GM23338 (cell line): ENCODE results near the gene PGLYRP2. TPM values are rescaled to one million over a fixed set of nuclear protein-coding genes. Genes with fewer than 3 reads are reported as not detected.

Source experiments
- ATAC-seq: fragments of 200-7000 bp; cut with Tn5 transposase; 3 replicates; pipeline ENCODE4 v1.9.1; 2020
- DNase-seq: peaks from one replicate; pipeline ENCODE4 v3.0.0-alpha.2; 2015; ENCODE audit warnings: low spot score
- H2AFZ ChIP-seq: fragments of 200-600 bp; sonication (generic); 2 replicates; pipeline ENCODE4 v1.8.0; 2016; ENCODE audit warnings: antibody characterized with exemption, mild to moderate bottlenecking, moderate library complexity
- H3F3A ChIP-seq: fragments of 200-600 bp; sonication (generic); replicated peaks from 2 replicates; pipeline ENCODE4 v1.8.0; 2017; ENCODE audit warnings: antibody characterized with exemption, mixed run types, low read depth
- H3K27ac ChIP-seq: fragments of 200-600 bp; sonication (generic); 2 replicates; pipeline ENCODE4 v1.6.1; 2016; ENCODE audit warnings: low read depth
- H3K27me3 ChIP-seq: fragments of 200-600 bp; sonication (generic); 2 replicates; pipeline ENCODE4 v1.8.0; 2016; ENCODE audit warnings: mild to moderate bottlenecking, mixed run types, moderate library complexity; ENCODE audit not compliant: insufficient read depth
- H3K36me3 ChIP-seq: fragments of 200-600 bp; sonication (generic); 2 replicates; pipeline ENCODE4 v1.8.0; 2016; ENCODE audit warnings: mild to moderate bottlenecking; ENCODE audit not compliant: insufficient read depth
- H3K4me1 ChIP-seq: fragments of 200-600 bp; sonication (generic); 2 replicates; pipeline ENCODE4 v1.8.0; 2016; ENCODE audit warnings: mild to moderate bottlenecking, moderate library complexity; ENCODE audit not compliant: insufficient read depth
- H3K4me2 ChIP-seq: fragments of 200-600 bp; sonication (generic); 2 replicates; pipeline ENCODE4 v1.7.1; 2017; ENCODE audit warnings: mixed run types
- H3K4me3 ChIP-seq: fragments of 200-600 bp; sonication (generic); 2 replicates; pipeline ENCODE4 v1.6.1; 2016; ENCODE audit warnings: mixed run types
- H3K79me2 ChIP-seq: fragments of 200-600 bp; sonication (generic); replicated peaks from 2 replicates; pipeline ENCODE4 v1.8.0; 2017; ENCODE audit warnings: mild to moderate bottlenecking; ENCODE audit not compliant: insufficient read depth
- H3K9me2 ChIP-seq: fragments of 200-600 bp; sonication (generic); 2 replicates; pipeline ENCODE4 v1.8.0; 2017; ENCODE audit not compliant: insufficient read depth
- H4K20me1 ChIP-seq: fragments of 200-600 bp; sonication (generic); replicated peaks from 2 replicates; pipeline ENCODE4 v1.8.0; 2017; ENCODE audit warnings: mild to moderate bottlenecking; ENCODE audit not compliant: insufficient read depth
- H3K27ac Mint-ChIP-seq: 2 replicates; pipeline ENCODE4 v1.8.0; 2020; ENCODE audit warnings: inconsistent platforms, mild to moderate bottlenecking, moderate library complexity, mixed read lengths
- H3K27me3 Mint-ChIP-seq: 3 replicates; pipeline ENCODE4 v1.8.0; 2022; ENCODE audit warnings: low read depth, mild to moderate bottlenecking, moderate library complexity, mixed read lengths, inconsistent platforms; ENCODE audit not compliant: insufficient read depth, poor library complexity
- H3K36me3 Mint-ChIP-seq: 3 replicates; pipeline ENCODE4 v1.8.0; 2021; ENCODE audit warnings: low read depth, mild to moderate bottlenecking, inconsistent platforms, moderate library complexity, mixed read lengths
- H3K4me1 Mint-ChIP-seq: 3 replicates; pipeline ENCODE4 v1.8.0; 2020; ENCODE audit warnings: mild to moderate bottlenecking, inconsistent platforms, mixed read lengths
- H3K4me3 Mint-ChIP-seq: 3 replicates; pipeline ENCODE4 v1.8.0; 2021; ENCODE audit warnings: moderate library complexity, mild to moderate bottlenecking, inconsistent platforms, mixed read lengths
- H3K9me3 Mint-ChIP-seq: 3 replicates; pipeline ENCODE4 v1.8.0; 2020; ENCODE audit warnings: moderate library complexity, mild to moderate bottlenecking, inconsistent platforms, mixed read lengths
- CTCF ChIP-seq, 2 experiments: fragments of 200-600 bp in 1 of 2; sonication (generic) in 1 of 2; conservative IDR thresholded peaks; 2 replicates each; pipeline versions ENCODE4 v1.5.1 to v1.6.1; 2016 to 2017; ENCODE audit warnings: antibody characterized with exemption in 2 of 2, low read depth in 2 of 2, mild to moderate bottlenecking in 2 of 2, moderate library complexity in 1 of 2
- ETS1 ChIP-seq: IDR thresholded peaks from 2 replicates; pipeline ENCODE4 v1.6.1; 2016; ENCODE audit warnings: antibody characterized with exemption
- EZH2 ChIP-seq: fragments of 200-600 bp; sonication (generic); IDR thresholded peaks from one replicate; pipeline ENCODE4 v1.8.0; 2017; ENCODE audit warnings: antibody characterized with exemption, mild to moderate bottlenecking, low read depth; ENCODE audit not compliant: unreplicated experiment
- EZH2phosphoT487 ChIP-seq: fragments of 200-600 bp; sonication (generic); IDR thresholded peaks from one replicate; pipeline ENCODE4 v1.8.1; 2018; ENCODE audit warnings: antibody characterized with exemption; ENCODE audit not compliant: unreplicated experiment
- JUNB ChIP-seq: IDR thresholded peaks from one replicate; pipeline ENCODE4 v1.6.1; 2016; ENCODE audit warnings: antibody characterized with exemption; ENCODE audit not compliant: unreplicated experiment
- POLR2AphosphoS5 ChIP-seq: IDR thresholded peaks from 2 replicates; pipeline ENCODE4 v1.6.1; 2016; ENCODE audit warnings: antibody characterized with exemption, low read depth
- REST ChIP-seq: IDR thresholded peaks from one replicate; pipeline ENCODE4 v1.6.1; 2018; ENCODE audit warnings: antibody characterized with exemption; ENCODE audit not compliant: unreplicated experiment
- STAT1 ChIP-seq: IDR thresholded peaks from one replicate; pipeline ENCODE4 v1.6.1; 2016; ENCODE audit warnings: antibody characterized with exemption; ENCODE audit not compliant: unreplicated experiment
- ZNF114 ChIP-seq: fragments of 250-450 bp; sonication (Bioruptor Pico); IDR thresholded peaks from 2 replicates; pipeline ENCODE4 v1.5.0; 2020; ENCODE audit warnings: mild to moderate bottlenecking, moderate library complexity
- ZNF331 ChIP-seq: fragments of 250-450 bp; sonication (Bioruptor Pico); IDR thresholded peaks from 2 replicates; pipeline ENCODE4 v1.5.0; 2020; ENCODE audit warnings: low read depth, mild to moderate bottlenecking, moderate library complexity
- polyA plus RNA-seq: library from polyadenylated mRNA; unstranded; fragments of >200 nt; fragmentation: Nextera tagmentation; extraction: Ambion mirVana; gene quantifications from 2 replicates; pipeline ENCODE4 v1.2.1, GENCODE V29; 2016
- total RNA-seq: library from RNA; depleted of rRNA; stranded (reverse); fragments of >200 nt; shearing (Covaris generic); gene quantifications from 2 replicates; pipeline ENCODE4 v1.2.3, GENCODE V29; 2014

The PGLYRP2 gene
- total and polyA plus RNA-seq, 2 experiments from 2014 or later: not detected

- H3F3A ChIP-seq: no peaks in the 10 kb centered on the region
- no peaks in the 10 kb centered on the region for H3K9me2 ChIP-seq
- no peaks in the 10 kb centered on the region for H3K36me3 ChIP-seq
- H3K27ac ChIP-seq: no peak overlapping the region
- Mint-ChIP-seq H3K9me3 (peaks cover 77% of the 10 kb centered on the region), H3K27me3 (peaks cover 6% of the 10 kb centered on the region), H3K36me3 (peaks cover 33% of the 10 kb centered on the region), H3K4me1 (no peaks in the 10 kb centered on the region), H3K27ac (no peak overlapping the region), H3K4me3 (no peak overlapping the region)
- DNase-seq (no peak), ATAC-seq (no peak)
- TF ChIP-seq JUNB: no peak
- TF ChIP-seq POLR2AphosphoS5: no peak
- TF ChIP-seq EZH2: no peak
- no peaks in the 10 kb centered on the region for H3K27me3 ChIP-seq
- no peaks in the 10 kb centered on the region for H3K79me2 ChIP-seq
- H2AFZ ChIP-seq: no peak overlapping the region
- no peak overlapping the region for H3K4me2 ChIP-seq
- H3K4me3 ChIP-seq: no peak overlapping the region
- H4K20me1 ChIP-seq: no peaks in the 10 kb centered on the region
- H3K4me1 ChIP-seq: no peaks in the 10 kb centered on the region
Measured at GRCh38 chr19:15498156-15498858, 19.0 kb upstream of the PGLYRP2 start.

GRCh38 chr19:15495151-15495550 is 15.8 kb upstream of the PGLYRP2 start:
- Mint-ChIP-seq H3K27ac (no peak overlapping the region), H3K27me3 (no peaks in the 10 kb centered on the region), H3K9me3 (peaks cover 59% of the 10 kb centered on the region), H3K36me3 (peaks cover 24% of the 10 kb centered on the region), H3K4me3 (no peak overlapping the region), H3K4me1 (no peaks in the 10 kb centered on the region)
- Histone ChIP-seq H4K20me1 (no peaks in the 10 kb centered on the region), H3K4me1 (no peaks in the 10 kb centered on the region), H3K4me3 (no peak overlapping the region), H3K79me2 (no peaks in the 10 kb centered on the region), H3F3A (no peaks in the 10 kb centered on the region), H3K4me2 (no peak overlapping the region), H3K27ac (no peak overlapping the region), H3K9me2 (no peaks in the 10 kb centered on the region), H3K27me3 (no peaks in the 10 kb centered on the region), H3K36me3 (no peaks in the 10 kb centered on the region), H2AFZ (no peak overlapping the region)
- ATAC-seq: no peak
- no peak for DNase-seq
- TF ChIP-seq EZH2phosphoT487 (no peak), STAT1 (no peak), ZNF331 (CRISPR knock-in tag) (no peak), REST (no peak), JUNB (no peak), ZNF114 (CRISPR knock-in tag) (no peak), ETS1 (no peak), POLR2AphosphoS5 (no peak), CTCF (conservative IDR thresholded peaks at IDR 0.05; ENCODE audit: low read depth in 2 of 2) (no peak), EZH2 (no peak)
